ENCODE measurements around the gene BLOC1S1.

BLOC1S1 gene

DNA sequence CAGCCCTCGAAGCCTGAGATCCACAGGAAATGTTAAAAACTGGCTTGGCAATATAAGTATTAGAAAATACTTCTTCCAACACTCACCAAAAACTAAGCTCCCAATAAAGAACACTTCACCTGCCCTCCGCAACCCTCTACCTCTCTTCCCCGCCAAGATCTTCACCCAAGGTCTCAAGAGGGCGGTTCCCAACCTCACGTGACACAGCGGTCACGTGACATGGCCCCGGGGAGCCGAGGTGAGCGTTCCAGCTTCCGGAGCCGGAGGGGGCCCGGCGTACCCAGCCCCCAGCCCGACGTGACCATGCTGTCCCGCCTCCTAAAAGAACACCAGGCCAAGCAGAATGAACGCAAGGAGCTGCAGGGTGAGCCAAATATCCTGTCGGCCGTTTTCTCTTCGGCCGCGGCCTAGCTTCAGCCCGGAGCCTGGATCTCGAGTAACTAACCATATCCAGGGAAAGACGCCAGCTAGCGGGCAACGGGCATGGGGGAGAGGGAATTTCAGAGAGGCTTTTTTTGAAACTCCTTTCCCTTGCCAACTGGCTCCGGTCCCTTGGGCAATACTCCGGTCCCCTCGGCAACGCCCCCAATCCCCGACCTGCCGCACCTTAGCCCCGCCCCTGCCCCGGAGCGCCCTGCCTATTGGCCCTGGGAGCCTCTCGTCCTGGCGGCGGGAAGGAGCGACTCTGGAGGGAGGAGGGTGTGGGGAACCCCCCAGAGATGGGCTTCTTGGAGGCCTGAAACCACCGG, at the start of gene BLOC1S1:
TSS of gene BLOC1S1 (plus strand) at position 214 of the 749 bp plus-strand sequence. CDS start at position 220, 6 bp downstream.
- DNase-seq, result peak; percentile 87 to 95

DNA sequence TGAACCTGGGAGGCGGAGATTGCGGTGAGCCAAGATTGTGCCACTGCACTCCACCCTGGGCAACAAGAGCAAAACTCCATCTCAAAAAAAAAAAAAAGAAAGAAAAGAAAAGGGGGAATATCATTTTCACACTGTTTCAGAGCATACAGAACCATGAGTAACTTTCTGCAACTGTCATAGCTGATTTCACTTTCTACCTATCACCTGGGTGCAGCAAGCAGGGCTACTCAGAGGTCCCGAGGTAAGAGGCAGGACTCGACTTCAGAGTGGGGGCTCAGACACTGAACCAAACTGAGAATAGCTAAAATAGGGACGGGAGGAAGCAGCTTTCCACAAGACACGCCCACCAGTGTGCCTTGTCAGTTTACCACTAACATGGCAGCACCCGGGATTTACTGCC, 49.3 kb upstream of the BLOC1S1 start:
- no peak for DNase-seq

DNA sequence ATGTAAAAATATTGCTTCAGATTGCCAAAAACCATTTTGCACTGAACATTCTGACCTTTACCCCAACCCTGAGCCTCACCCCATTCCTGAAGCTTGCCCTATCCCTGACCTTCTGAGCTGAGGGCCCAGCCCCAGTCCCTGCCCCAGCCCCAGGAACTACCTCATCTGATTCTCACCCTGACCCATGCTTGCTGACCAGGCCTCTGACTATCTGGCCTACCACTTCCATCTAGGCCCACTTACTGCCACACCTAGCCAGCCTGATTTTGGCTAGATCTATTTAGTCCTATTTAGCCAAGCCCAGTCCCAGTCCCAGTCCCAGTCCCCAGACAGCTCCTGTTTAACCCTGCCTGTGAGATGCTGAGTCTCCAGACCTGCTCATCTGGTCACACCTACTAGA, 45.6 kb upstream of the BLOC1S1 start:
- DNase-seq, result no peak

DNA sequence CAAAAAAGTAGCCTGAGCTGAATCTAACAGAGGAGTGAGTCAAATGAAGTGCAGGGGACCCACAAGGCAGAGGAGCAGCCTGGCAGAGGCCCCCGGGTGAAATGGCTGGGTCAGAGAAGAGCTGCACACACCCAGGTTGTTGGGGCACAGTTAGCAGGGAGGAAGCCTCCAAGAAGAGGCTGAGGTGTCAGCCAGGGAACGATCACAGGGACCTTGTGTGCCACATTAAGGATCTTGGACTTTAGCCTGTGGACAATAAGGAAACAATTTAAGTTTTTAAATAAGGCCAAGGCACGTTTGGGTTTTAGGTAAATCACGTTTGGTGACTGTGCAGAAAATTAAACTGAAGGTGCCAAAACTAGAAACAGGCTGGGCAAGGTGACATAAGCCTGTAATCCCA, 44.1 kb upstream of the BLOC1S1 start:
- no peak for DNase-seq

DNA sequence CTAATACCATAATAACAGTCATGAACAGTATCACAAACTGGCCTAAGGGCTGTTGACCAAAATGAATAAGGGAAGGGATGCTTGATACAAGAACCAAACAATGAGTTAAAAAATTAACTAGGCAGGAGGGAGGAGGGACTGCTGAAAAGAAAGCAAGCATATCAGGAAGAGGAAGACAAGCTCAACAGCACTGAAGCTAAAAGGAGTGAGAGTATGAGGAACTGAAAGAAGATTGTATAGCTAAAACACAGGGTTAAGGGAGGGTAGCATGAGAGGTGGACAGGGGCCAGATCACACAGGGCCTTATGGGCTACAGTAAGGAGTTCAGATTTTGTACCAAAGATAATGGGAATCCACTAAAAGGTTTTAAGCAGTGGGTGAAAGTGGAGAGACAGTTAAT, 42.2 kb upstream of the BLOC1S1 start:
- DNase-seq, result no peak

DNA sequence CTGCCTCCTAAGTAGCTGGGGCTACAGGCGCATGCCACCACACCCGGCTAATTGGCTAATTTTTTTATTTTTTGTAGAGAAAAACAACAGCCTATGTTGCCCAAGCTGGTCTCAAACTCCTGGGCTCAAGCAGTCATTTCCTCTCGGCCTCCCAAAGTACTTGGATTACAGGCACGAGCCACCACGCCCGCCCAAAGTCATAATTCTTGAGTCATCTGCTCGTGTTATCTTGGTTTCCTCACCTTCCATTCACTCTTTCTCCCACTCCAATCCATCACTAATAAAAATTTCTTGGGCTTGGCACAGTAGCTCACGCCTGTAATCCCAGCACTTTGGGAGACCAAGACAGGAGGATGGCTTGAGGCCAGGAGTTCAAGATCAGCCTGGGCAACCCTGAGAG, 40.2 kb upstream of the BLOC1S1 start:
- DNase-seq, result no peak

DNA sequence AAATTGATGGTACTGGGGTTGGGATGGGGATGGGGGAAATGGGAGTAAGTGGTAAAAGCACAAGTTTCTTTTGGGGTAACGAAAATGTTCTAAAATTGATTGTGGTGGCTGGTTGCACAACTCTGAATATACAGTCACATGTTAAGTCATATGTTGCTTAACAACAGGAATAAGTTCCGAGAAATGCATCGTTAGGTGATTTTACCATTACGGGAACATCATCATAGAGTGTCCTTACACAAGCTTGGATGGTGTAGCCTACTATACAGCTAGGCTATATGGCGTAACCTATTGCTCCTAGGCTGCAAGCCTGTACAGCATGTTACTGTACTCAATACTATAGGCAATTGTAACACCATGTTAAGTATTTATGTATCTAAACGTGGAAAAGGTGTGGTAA, 39.1 kb upstream of the BLOC1S1 start:
- no peak for DNase-seq

DNA sequence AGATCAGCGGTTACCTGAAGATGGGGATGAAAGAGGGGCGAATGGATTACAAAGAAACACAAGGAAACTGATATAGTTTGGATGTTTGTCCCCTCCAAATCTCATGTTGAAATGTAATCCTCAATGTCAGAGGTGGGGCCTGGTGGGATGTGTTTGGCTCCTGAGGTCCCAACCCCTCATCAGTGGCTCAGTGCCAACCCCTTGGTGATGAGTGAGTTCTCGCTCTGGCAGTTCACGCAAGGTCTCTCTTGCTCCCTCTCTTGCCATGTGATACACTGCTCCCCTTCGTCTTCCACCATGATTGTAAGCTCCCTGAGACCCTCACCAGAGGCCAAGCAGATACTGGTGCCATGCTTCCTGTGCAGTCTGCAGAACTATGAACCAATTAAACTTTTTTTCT, 36.2 kb upstream of the BLOC1S1 start:
- no peak for DNase-seq

DNA sequence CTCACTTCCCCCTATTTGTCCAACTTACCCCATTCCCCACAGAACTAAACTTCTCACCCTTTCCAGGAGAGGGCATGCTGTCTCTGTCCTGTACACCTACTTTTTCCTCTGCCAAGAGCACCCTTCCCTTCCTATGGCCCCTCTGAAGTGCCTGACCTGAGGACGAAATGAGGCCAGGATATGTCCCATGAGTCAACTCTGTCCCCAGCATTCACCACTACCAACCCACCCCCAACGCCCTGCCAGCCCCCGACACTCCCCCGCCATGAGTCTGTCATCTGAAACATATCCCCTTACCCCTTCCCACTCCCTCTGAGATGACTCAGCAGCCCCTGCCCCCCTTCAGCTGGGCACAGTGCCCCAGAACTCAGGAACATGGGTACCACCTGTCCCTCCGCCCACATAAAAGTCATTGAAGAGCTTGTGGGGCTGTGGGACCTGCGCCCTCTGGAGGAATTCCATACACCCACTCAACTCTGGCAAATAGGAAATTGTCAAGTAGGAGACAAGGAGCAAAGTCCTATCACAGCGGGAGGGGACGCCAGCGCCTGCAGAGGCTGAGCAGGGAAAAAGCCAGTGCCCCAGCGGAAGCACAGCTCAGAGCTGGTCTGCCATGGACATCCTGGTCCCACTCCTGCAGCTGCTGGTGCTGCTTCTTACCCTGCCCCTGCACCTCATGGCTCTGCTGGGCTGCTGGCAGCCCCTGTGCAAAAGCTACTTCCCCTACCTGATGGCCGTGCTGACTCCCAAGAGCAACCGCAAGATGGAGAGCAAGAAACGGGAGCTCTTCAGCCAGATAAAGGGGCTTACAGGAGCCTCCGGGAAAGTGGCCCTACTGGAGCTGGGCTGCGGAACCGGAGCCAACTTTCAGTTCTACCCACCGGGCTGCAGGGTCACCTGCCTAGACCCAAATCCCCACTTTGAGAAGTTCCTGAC, 34.4 kb upstream of the BLOC1S1 start:
- peak in 1 of 2 experiments; percentile 6 for DNase-seq

DNA sequence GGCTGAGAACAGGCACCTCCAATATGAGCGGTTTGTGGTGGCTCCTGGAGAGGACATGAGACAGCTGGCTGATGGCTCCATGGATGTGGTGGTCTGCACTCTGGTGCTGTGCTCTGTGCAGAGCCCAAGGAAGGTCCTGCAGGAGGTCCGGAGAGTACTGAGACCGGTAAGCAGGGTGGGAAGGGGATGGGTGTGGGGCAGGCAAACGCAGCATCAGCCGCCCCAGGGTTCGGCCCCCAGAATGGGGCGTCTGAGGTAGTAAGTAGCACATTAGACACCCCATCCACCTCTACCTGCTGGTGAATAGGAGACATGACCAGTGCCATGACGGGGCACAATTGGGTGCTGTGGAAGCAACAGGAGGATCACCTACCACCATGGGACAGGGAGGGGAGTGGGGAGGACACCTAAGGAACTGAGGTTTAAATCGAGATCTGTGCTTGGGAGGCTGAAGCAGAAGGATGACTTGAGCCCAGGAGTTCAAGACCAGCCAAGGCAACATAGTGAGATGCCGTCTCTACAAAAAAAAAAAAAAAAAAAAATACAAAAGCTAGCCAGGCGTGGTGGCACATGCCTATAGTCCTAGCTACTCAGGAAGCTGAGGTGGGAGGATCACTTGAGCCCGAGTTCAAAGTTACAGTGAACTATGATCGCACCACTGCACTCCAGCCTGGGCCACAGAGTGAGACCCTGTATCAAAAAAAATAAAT, 33.6 kb upstream of the BLOC1S1 start:
- no peak for DNase-seq

DNA sequence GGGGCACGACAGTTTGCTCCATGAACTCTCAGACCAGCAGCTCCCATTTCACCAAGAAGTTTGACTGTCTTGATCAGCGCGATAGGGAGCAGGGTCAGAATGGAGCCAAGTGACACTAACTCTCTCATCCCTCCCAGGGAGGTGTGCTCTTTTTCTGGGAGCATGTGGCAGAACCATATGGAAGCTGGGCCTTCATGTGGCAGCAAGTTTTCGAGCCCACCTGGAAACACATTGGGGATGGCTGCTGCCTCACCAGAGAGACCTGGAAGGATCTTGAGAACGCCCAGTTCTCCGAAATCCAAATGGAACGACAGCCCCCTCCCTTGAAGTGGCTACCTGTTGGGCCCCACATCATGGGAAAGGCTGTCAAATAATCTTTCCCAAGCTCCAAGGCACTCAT, 32.2 kb upstream of the BLOC1S1 start:
- DNase-seq, result no peak

DNA sequence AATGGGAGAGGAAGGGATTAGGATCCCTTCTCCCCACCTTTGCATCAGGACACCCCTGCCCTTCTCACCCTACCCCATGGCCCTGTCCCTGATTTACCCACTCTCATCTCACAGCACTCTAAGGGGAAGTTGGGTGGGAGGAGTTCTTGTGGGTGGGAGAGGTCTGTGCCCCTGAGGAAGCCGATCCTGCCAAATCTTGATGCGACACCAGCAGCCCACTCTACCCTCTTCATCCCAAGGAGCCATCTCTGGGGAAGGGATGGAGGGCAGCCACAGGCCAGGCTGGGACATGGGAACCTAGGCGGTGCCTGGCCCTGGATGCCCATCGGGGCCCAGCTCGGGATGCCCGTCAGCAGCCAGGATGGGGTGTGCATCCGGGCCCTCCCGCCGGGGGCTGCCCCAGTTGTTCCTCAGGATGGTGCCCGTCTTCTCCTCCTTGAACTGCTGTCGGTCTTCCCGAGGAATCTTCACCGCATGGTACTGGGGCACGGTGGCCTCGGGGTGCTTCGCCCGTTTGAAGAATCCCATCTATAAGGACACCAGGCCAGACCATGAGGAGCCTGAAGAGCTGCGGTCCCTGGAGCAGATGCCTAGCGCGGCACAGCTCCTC, 31.0 kb upstream of the BLOC1S1 start:
- DNase-seq, result no peak

DNA sequence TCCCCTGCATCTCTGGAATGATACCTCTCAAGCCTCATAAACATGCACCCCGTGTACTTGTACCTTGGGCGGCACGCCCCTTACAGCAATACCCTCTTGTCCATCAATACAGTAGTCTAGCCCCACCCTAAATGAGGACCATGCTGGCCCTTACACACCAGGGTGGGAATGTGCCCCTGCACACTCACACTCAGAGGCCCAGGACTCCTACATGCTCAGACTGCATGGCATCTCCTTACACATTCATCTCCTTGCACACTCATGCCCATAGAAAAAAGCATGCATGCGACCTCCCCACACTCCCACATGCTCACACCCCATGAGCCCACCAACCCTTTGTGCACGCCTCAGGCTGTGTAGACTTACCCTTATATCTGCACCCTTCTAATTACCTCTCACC, 30.2 kb upstream of the BLOC1S1 start:
- no peak for DNase-seq

DNA sequence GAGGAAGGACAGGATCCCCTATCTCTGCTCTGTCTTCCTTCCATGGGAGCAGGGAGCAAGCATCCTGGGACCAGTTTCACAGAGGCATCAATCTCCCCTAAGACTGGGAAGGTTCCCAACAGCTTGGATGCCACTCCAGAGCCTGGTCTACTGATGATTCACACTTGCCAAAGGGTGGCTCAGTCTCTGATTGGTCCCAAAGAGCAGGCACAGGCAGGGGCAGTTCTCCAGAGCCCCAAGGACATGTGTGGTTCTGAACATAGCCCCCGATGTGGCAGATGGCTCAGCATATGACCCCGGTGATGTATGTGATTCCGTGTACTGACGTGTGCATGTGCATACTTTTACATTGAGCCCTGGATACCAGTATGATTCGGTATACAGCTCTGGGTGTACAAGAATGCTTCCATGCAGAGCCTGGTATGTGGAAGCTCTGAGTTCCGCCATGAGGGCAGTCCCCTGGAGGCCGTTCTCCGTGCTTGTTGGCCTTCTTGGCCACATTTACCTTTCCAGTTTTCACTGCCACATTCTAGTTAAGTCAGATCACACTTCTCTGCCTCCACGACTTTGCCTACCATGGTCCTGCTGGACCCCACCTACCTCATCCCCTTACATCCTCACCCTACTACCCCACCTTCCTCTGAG, 29.4 kb upstream of the BLOC1S1 start:
- DNase-seq, result no peak

DNA sequence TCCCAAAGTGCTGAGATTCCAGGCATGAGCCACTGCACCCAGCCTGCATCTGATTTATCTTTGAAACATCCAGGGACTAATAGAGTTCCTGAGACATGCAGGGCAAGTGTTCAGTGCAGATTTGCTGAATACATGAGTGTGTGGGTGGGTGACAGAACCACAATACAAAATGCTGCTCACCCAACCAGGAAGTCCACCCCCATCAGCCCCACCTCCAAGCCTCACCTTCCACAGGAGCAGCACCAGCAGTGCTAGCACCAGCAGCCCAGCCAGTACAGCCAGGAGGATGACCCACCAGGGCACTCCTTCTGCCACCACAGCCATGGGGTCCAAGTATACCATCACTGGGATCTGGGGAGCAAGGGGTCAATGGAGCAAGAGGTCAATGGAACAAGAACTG, 28.1 kb upstream of the BLOC1S1 start:
- DNase-seq, result no peak

DNA sequence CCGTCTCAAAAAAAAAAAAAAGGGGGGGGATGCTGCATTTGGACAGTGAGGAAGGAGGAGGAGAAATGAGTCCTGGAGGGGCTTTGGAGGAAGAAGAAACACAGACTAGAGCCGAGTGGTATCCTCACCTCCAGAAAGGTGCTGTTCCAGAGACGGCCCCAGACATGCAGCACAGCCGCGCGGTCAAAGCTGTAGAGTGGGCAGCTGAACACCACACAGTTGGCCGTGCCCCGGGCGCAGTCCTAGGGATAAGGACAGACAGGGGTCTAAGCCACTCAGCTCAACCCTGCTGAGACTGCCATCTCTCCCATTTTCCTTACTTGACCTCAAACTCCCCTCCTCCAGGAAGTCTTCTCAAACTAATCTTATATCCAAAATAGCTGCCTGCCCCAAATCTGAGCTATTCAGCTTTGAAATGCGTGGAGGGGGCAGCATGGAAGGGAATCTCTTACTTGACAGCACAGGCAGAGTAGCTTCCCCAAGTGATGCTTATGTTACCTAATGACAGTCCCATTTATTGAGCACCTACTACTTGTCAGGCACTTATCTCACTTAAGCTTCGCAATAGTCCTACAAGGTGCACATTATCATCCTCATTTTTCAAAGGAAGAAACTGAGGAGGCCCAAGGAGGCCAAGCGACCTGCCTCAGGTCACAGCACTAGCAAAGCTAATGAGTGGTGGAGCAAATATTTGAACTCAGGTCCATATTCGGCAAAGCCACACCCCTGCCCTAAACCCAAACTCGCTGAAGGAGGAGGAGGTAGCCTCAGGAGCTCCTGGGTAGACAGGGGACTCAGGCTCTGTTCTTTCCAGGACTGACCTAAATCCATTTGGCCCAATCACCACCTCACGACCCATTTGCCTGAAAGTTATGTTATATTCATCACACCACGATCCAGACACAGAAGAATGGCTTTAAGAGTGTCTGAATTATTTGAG, 26.9 kb upstream of the BLOC1S1 start:
- no peak for DNase-seq

DNA sequence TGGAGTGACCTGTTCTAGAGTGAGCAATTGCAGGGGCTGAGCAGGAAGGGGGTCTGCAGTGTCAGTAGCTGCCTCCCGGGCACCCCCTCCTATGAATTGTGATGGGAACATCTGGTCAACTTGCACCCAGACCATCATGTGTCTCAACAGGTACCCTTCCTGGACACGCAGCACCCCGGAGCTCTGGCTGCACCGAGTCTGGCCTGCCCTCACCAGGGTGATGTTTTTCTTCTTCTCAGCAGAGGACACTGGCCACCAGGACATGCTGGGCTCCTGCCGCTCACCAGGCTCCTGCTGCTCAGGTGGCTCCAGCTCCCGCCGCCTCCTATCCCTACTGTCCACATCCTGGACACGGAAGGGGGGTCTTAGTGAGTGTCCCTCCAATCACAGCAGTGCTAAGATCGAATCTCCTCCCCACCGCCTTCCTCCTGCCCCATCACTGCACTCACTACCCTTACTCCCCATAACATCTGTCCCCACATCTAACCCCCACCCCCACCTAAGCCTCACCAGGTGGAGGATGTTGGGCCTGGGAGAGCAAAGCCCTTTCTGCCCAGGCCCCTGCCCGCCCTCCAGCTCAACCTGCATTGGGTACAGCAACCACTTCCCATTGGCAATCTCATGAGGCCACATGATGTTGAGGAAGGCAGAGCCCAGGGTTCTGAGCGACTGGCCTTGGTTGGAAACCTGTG, 23.1 kb upstream of the BLOC1S1 start:
- DNase-seq, result no peak

DNA sequence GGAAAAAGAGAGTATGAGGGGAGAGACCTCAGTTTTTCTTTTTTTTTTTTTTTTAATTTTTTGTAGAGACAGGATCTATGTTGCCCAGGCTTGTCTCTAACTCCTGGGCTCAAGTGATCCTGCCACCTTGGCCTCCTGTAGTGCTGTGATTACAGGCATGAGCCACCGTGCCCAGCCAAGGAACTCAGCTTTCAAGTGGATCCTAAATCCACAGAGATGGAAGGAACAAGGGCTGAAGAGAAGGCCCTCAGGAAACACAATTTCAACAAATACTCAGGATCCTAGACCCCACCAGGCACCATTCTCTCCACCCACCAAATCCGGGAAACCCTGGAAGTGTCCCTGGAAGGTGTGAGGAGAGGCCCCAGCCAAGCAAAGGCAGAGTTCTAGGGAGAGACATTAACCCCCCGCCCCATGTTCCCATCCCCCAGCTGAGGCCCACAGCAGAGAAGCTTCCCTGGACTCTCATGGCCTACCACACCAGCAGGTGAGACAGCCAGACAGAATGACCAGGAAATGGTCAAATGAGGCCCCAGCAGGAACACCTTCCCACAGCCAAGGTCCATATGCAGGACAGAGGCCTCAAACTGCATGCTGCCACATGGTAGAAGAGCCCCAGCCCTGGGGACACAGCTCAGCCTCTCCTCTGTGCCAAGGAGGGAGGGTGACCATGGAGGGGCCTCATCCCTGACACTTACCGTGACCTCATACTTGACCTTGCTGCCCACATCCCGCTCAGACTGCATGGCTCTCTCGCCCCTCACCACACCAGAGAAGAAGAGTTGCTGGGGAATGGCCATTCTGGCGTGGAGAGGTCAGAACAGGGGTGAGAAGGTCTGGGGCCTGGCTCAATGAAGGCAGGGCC, 22.3 kb upstream of the BLOC1S1 start:
- no peak for DNase-seq

DNA sequence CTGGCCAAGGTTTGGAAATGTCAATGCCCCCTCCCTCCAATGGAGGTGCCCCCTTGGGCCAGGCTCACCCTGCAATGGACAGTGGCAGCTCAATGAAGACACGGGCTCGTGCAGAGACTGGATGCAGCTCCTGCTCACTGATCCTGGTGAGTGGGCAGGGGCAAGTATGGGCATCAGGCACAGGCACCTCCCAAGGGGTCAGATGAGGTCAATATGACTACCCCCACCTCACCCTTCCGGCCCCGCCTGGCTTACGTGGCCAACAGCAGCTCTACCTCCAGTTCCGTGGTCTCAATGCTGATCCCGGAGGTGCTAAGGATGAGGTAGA, 21.7 kb upstream of the BLOC1S1 start:
- no peak for DNase-seq

DNA sequence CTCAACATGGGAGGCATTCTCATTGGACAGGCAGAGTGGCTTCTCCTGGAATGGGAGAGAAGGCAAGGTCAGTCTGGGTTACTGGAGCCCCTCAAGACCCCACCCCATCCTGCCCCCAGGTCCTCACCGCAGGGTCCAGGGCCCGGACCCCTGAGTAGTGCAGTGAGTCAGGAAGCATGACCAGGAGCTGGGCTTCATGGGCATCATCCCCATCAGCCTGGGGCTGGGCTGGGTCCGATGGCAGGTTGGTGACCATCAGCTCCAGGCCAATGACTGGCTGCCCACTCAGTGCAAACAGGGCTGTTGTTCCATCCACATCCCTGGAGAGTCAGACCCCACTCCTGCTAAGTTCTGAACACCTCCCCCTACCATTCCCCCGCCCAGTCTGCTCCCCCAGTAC, 21.2 kb upstream of the BLOC1S1 start:
- no peak for DNase-seq

Data from NCI-H2081 (cell line).